Heart left ventricle (tissue), 16 donors: ENCODE measurements around the gene GBP5. TPM values are rescaled to one million over a fixed set of nuclear protein-coding genes. Genes with fewer than 3 reads are reported as not detected.
"Not testable (repeated sequence)": the region's sequence is repeated elsewhere in the genome, so short reads cannot be mapped to it uniquely, and the experiment has no call there.

ENCODE experiments used
- ATAC-seq, 4 donors: fragments of 200-7000 bp; cut with Tn5 transposase; one replicate each; pipeline ENCODE4 v1.9.1; 2020 to 2022; ENCODE audit warnings: moderate library complexity in 4 of 4, mild to moderate bottlenecking in 3 of 4, moderate number of reproducible peaks in 1 of 4
- DNase-seq, 5 donors: peaks; one replicate each; pipeline ENCODE4 v3.0.0-alpha.2; 2020
- H3K27ac ChIP-seq, 12 donors: fragments of 200-600 bp; sonication (generic) in 4 of 12; one replicate each; pipeline versions ENCODE4 v1.5.0 to v1.8.0; 2016 to 2022; ENCODE audit warnings: mild to moderate bottlenecking in 2 of 12
- H3K27me3 ChIP-seq, 9 donors: fragments of 200-600 bp; sonication (generic) in 2 of 9; one replicate each; pipeline versions ENCODE4 v1.5.1 to v1.8.0; 2016 to 2022; ENCODE audit warnings: mild to moderate bottlenecking in 3 of 9
- H3K36me3 ChIP-seq, 9 donors: fragments of 200-600 bp; sonication (generic) in 2 of 9; one replicate each; pipeline versions ENCODE4 v1.5.0 to v1.8.0; 2018 to 2022; ENCODE audit warnings: mild to moderate bottlenecking in 2 of 9
- H3K4me1 ChIP-seq, 12 donors: fragments of 200-600 bp; sonication (generic) in 4 of 12; one replicate each; pipeline versions ENCODE4 v1.5.0 to v1.8.0; 2016 to 2022; ENCODE audit warnings: mild to moderate bottlenecking in 3 of 12
- H3K4me3 ChIP-seq, 12 donors: fragments of 200-600 bp; sonication (generic) in 4 of 12; one replicate each; pipeline versions ENCODE4 v1.5.0 to v1.8.0; 2017 to 2022; ENCODE audit warnings: mild to moderate bottlenecking in 9 of 12, moderate library complexity in 4 of 12
- H3K9me3 ChIP-seq, 12 donors: fragments of 200-600 bp; sonication (generic) in 4 of 12; one replicate each; pipeline versions ENCODE4 v1.5.0 to v1.8.0; 2016 to 2022; ENCODE audit warnings: mild to moderate bottlenecking in 1 of 12
- CTCF ChIP-seq, 12 donors: fragments of 200-600 bp; sonication (generic) in 4 of 12; IDR thresholded peaks; one replicate each; pipeline versions ENCODE4 v1.5.0 to v1.8.0; 2018 to 2022; ENCODE audit warnings: antibody characterized with exemption in 12 of 12, mild to moderate bottlenecking in 5 of 12
- POLR2A ChIP-seq, 2 donors: fragments of 450-650 bp; IDR thresholded peaks; one replicate each; pipeline ENCODE4 v1.6.1; 2017; ENCODE audit warnings: antibody characterized with exemption in 2 of 2, mild to moderate bottlenecking in 2 of 2, moderate library complexity in 2 of 2
- WGBS, 4 donors: extraction: QIAGEN DNeasy Blood & Tissue Kit in 2 of 4; methylation state at CpG; one replicate each; pipeline versions ENCODE4 v1.1.5 to v1.1.7; 2013 to 2018; 5-methylcytosine and 5-hydroxymethylcytosine counted together
- intact Hi-C, 10 donors: fragments of 100-400 bp; cut with DNase I; formaldehyde crosslinking; loops; one replicate each; pipeline versions ENCODE4 v1.11.1 to v1.14.2; 2022
- polyA plus RNA-seq, 2 donors: library from polyadenylated mRNA; stranded (reverse); fragments of 200-250 nt; gene quantifications; one replicate each; pipeline ENCODE4 v1.2.3, GENCODE V29; 2013
- total RNA-seq, 9 donors: library from RNA; depleted of rRNA in 2 of 9; stranded (reverse); fragments of >200 nt in 2 of 9; fragmentation: NEBNext Ultra II Directional in 3 of 9; extraction: Animal tissue kit (Norgen Biotek cat#: 25700) in 3 of 9; gene quantifications; one replicate each; pipeline versions ENCODE4 v1.1.0 to v1.2.4, GENCODE V29; 2016 to 2023
- donor health status: ischemic (EF 13 %, LVEDD 7.1; RV severe dilation, severe dysfunction).
- donor health status: healthy with polysubstance abuse.
- donor health status: DM: no; HTN: yes; CAD: no.
- donor health status: DM: no; HTN: no; CAD: no.
- donor health status: ischemic (EF 25% LVEDD 6.9; RV normal size, moderate dysfunction).
- donor health status: ischemic (EF 25% LVEDD 5.7; RV mildly dilated, moderate dysfunction).
- donor health status: healthy.
- donor health status: DM: yes; HTN: yes; CAD: no.
- donor health status: ischemic (EF 35%, LVEDD 5.7; RV mildly dilated, moderate dysfunction).
- donor health status: nonischemic (EF 11% LVEDD 7.7; RV severe dilation, severe dysfunction).
- donor health status: DM: yes; HTN: yes; CAD: no.
- donor health status: PGD.
- donor health status: ischemic (EF 29% LVEDD 5.4; RV normal size, mild dysfunction).
- donor health status: nonischemic (EF 23%, LVEDD 6.1; RV moderate dilation, normal function).

GBP5 gene
- total and polyA plus RNA-seq, 11 donors = 0.07 to 71.2 (median 0.67) TPM

- 52 to 61% (median 55%) methylated on average over 5 of the region's 5 CpGs for WGBS, 4 donors
- TF ChIP-seq CTCF (IDR thresholded peaks at IDR 0.05) (no peak), POLR2A (IDR thresholded peaks at IDR 0.05) (no peak)
Observed at GRCh38 chr1:89287181-89288050, 14.8 kb upstream of the GBP5 start.

DNA sequence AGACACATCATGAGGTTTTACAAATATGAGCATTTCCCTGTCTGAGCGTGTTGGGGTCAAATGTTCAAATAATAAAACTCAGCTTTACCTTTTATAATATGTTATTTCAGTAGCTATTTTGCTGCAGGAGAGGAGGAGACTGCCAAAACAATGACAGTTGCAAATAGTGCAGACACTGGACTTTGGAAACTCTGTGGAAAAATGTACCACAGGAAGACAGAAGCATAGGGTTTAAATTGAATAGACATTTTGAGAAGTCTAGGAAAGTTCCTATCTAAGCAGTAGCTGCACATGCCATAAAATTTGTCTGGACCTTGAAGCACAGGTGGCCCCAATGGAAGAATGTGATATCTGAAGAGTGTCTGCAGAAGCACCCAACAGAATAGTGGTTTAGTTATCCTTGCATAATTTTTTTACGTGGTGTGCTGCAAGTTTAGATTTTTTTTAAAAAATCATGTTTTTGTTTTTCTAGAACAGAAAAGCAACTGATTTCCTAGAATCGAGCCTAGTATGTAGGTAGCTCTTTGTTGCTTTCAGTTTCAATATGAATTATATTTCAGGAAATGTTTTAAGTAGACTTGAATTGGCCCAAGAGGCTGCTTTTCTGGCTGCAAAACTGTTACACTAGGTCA, 14.0 kb upstream of the GBP5 start:
- no peaks in the 10 kb centered on the region for H3K36me3 ChIP-seq
- TF ChIP-seq POLR2A (IDR thresholded peaks at IDR 0.05) (no peak), CTCF (IDR thresholded peaks at IDR 0.05) (no peak)
- intact Hi-C loops = no loop called here
- peaks cover 0 to 36% (median 10%) of the 10 kb centered on the region in 12 donors for H3K4me1 ChIP-seq
- peak overlapping the region in 10 of 12 donors; percentile 6 to 94 (median 48) for H3K27ac ChIP-seq
- no peak for ATAC-seq
- H3K27me3 ChIP-seq = no peaks in the 10 kb centered on the region
- WGBS, 4 donors = 44 to 51% (median 48%) methylated on average over 3 of the region's 3 CpGs
- DNase-seq = no peak
- H3K9me3 ChIP-seq = no peaks in the 10 kb centered on the region
- H3K4me3 ChIP-seq = peak overlapping the region in 8 of 12 donors; percentile 11 to 41 (median 23)

More at GRCh38 chr1:89287181-89288050, 14.8 kb upstream of the GBP5 start:
- intact Hi-C loops = no loop called here
- ATAC-seq (no peak), DNase-seq (no peak)
- H3K27ac ChIP-seq = peak overlapping the region in 8 of 12 donors; percentile 31 to 94 (median 57)
- no peaks in the 10 kb centered on the region for H3K9me3 ChIP-seq
- no peaks in the 10 kb centered on the region for H3K27me3 ChIP-seq
- H3K4me3 ChIP-seq = peak overlapping the region in 6 of 12 donors; percentile 14 to 41 (median 23)
- no peaks in the 10 kb centered on the region for H3K36me3 ChIP-seq
- peaks cover 0 to 36% (median 10%) of the 10 kb centered on the region in 12 donors for H3K4me1 ChIP-seq

DNA sequence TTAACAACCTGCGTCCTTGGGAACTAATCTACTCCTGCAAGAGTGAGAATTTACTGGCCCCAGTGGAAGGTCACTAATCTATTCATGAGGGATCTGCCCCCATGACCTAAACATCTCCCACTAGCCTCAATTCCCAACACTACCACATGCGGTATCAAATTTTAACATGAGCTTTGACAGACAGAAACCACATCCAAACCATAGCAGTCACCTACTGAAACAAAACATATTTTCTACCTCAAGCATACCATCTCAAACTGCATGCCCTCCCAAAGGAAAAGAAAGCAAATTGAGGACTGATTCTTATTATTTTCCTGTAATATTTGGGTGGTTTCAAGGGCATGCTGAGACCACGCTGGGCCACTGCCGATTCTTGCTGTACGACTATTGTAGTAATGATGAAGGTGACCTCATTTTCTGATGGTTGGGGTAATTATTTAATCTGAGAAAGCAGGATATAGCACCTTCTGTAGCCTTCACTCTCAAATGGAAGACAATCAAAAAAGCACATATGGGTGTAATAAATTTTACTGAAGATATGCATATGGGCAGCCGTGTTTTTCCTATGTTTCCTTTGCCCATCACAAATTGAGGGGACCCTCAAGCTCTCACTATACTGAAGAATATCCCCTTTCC, 13.2 kb upstream of the GBP5 start:
- H3K4me1 ChIP-seq = peaks cover 0 to 38% (median 10%) of the 10 kb centered on the region in 12 donors
- no peak for DNase-seq
- H3K9me3 ChIP-seq = no peaks in the 10 kb centered on the region
- TF ChIP-seq CTCF (IDR thresholded peaks at IDR 0.05) = no peak
- no peak for TF ChIP-seq POLR2A (IDR thresholded peaks at IDR 0.05)
- H3K27me3 ChIP-seq = no peaks in the 10 kb centered on the region
- no peak for ATAC-seq
- H3K36me3 ChIP-seq = no peaks in the 10 kb centered on the region
- no peak overlapping the region for H3K4me3 ChIP-seq
- intact Hi-C loops = no loop called here
- 95 to 96% (median 95%) methylated on average over 6 of the region's 6 CpGs for WGBS, 4 donors
- peak overlapping the region in 4 of 12 donors; percentile 64 to 94 (median 70) for H3K27ac ChIP-seq

DNA sequence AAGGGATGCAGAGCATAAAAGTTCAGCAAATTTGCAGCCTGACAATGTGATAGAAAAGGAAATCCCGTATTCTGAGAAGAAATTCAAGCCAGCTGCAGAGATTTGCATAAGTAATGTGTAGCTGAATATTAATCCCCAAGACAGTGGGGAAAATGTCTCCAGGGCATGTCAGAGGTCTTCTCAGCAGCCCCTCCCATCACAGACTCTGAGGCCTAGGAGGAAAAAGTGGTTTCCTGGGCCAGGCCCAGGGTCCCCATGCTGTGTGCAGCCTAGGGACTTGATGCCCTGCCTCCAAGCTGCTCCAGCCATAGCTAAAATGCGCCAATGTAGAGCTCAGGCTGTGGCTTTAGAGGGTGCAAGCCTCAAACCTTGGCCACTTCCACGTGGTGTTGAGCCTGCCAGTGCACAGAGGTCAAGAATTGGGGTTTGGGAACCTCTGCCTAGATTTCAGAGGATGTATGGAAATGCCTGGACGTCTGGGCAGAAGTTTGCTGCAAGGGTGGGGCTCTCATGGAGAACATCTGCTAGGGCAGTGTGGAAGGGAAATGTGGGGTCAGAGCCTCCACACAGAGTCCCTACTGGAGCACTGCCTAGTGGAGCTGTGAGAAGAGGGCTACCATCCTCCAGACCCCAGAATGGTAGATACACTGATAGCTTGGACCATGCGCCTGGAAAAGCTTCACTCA, 11.6 kb upstream of the GBP5 start:
- DNase-seq, H3K4me3 ChIP-seq, H3K27me3 ChIP-seq, intact Hi-C loops, H3K36me3 ChIP-seq, H3K27ac ChIP-seq, ATAC-seq, H3K9me3 ChIP-seq: not testable (repeated sequence)
- 80 to 91% (median 84%) methylated on average over 3 to 5 of the region's 5 CpGs for WGBS, 4 donors
- peaks cover 0 to 49% (median 10%) of the 10 kb centered on the region in 12 donors for H3K4me1 ChIP-seq
